Endodermal cell (in vitro differentiated cells): ENCODE results near the gene PPP2R2B. TPM values are rescaled to one million over a fixed set of nuclear protein-coding genes. Genes with fewer than 3 reads are reported as not detected.

Experiments used
- DNase-seq: peaks from one replicate; pipeline ENCODE4 v3.0.0-alpha.2; 2017
- H3K27ac ChIP-seq: 2 replicates; pipeline ENCODE4 v1.5.1; 2013; ENCODE audit warnings: mild to moderate bottlenecking, low read depth, low read length, moderate library complexity
- H3K27me3 ChIP-seq: 2 replicates; pipeline ENCODE4 v1.6.1; 2013; ENCODE audit warnings: mild to moderate bottlenecking, low read length, moderate library complexity; ENCODE audit not compliant: insufficient read depth, control insufficient read depth, poor library complexity, severe bottlenecking
- H3K36me3 ChIP-seq: 2 replicates; pipeline ENCODE4 v1.7.0; 2013; ENCODE audit warnings: mild to moderate bottlenecking, low read length, moderate library complexity; ENCODE audit not compliant: control insufficient read depth, insufficient read depth
- H3K4me1 ChIP-seq: one replicate; pipeline ENCODE4 v1.7.0; 2013; ENCODE audit warnings: low read length; ENCODE audit not compliant: control insufficient read depth, insufficient read depth
- H3K4me3 ChIP-seq: 2 replicates; pipeline ENCODE4 v1.5.1; 2013; ENCODE audit warnings: mild to moderate bottlenecking, low read length, moderate library complexity
- H3K9ac ChIP-seq: 2 replicates; pipeline ENCODE4 v1.6.1; 2013; ENCODE audit warnings: mild to moderate bottlenecking, low read length, moderate library complexity; ENCODE audit not compliant: poor library complexity, severe bottlenecking; ENCODE audit errors: extremely low read depth
- H3K9me3 ChIP-seq: 2 replicates; pipeline ENCODE4 v1.6.1; 2013; ENCODE audit warnings: mild to moderate bottlenecking, low read length, moderate library complexity; ENCODE audit not compliant: control insufficient read depth
- H3K27ac Mint-ChIP-seq: 2 replicates; pipeline ENCODE4 v1.8.0; 2020; ENCODE audit warnings: mixed read lengths
- H3K27me3 Mint-ChIP-seq: 2 replicates; pipeline ENCODE4 v1.8.0; 2021; ENCODE audit warnings: mild to moderate bottlenecking, mixed read lengths; ENCODE audit not compliant: insufficient read depth
- H3K36me3 Mint-ChIP-seq: 2 replicates; pipeline ENCODE4 v1.8.0; 2020; ENCODE audit warnings: low read depth, mixed read lengths
- H3K4me1 Mint-ChIP-seq: 2 replicates; pipeline ENCODE4 v1.8.0; 2020; ENCODE audit warnings: mixed read lengths
- H3K4me3 Mint-ChIP-seq: 2 replicates; pipeline ENCODE4 v1.8.0; 2020; ENCODE audit warnings: mild to moderate bottlenecking, moderate library complexity, mixed read lengths
- H3K9me3 Mint-ChIP-seq: 2 replicates; pipeline ENCODE4 v1.8.0; 2020; ENCODE audit warnings: mild to moderate bottlenecking, mixed read lengths
- CTCF ChIP-seq: fragments of 200-600 bp; sonication (generic); conservative IDR thresholded peaks from 2 replicates; pipeline ENCODE4 v1.5.0; 2021; ENCODE audit warnings: antibody characterized with exemption, mild to moderate bottlenecking
- WGBS, 2 experiments: methylation state at CpG; one replicate each; pipeline versions ENCODE4 v1.1.5 to v1.1.7; 2013; ENCODE audit warnings: missing lambda C conversion rate in 2 of 2, mixed read lengths in 1 of 2; ENCODE audit not compliant: insufficient coverage in 1 of 2, insufficient read length in 1 of 2; 5-methylcytosine and 5-hydroxymethylcytosine counted together
- total RNA-seq, 2 donors: library from RNA; stranded (reverse); fragmentation: NEBNext Ultra II Directional in 1 of 2; extraction: Animal tissue kit (Norgen Biotek cat#: 25700) in 1 of 2; gene quantifications; 2 replicates in 1 of 2; 3 replicates in 1 of 2; pipeline ENCODE4 v1.2.1, GENCODE V29; 2021

Gene PPP2R2B
- total RNA-seq, 2 donors from 2014 or later = 3.3 to 8.0 TPM

- H3K4me3 ChIP-seq = no peak overlapping the region
- TF ChIP-seq CTCF = no peak
- DNase-seq = no peak
- Mint-ChIP-seq H3K27ac (no peak overlapping the region), H3K27me3 (peaks cover 5% of the 10 kb centered on the region), H3K4me3 (no peak overlapping the region), H3K9me3 (no peaks in the 10 kb centered on the region), H3K36me3 (no peaks in the 10 kb centered on the region), H3K4me1 (no peaks in the 10 kb centered on the region)
- H3K36me3 ChIP-seq = no peaks in the 10 kb centered on the region
- no peak overlapping the region for H3K27ac ChIP-seq
- H3K27me3 ChIP-seq = no peaks in the 10 kb centered on the region
- H3K9me3 ChIP-seq = no peaks in the 10 kb centered on the region
- 86% methylated on average over 1 of the region's 2 CpGs; no CpG with 5 or more reads in 1 of the 2 experiments for WGBS, 2 experiments
- H3K9ac ChIP-seq = no peak overlapping the region
- H3K4me1 ChIP-seq = no peaks in the 10 kb centered on the region
Measured at GRCh38 chr5:146866263-146866662, 12.3 kb downstream of the PPP2R2B start.

- no peak for DNase-seq
- 98 to 100% methylated on average over 1 of the region's 1 CpG for WGBS, 2 experiments
- no peak for TF ChIP-seq CTCF
- H3K27ac ChIP-seq = no peak overlapping the region
- H3K4me3 ChIP-seq = no peak overlapping the region
- peaks cover 4% of the 10 kb centered on the region for H3K4me1 ChIP-seq
- H3K9me3 ChIP-seq = no peaks in the 10 kb centered on the region
- H3K36me3 ChIP-seq = no peaks in the 10 kb centered on the region
- H3K4me3 Mint-ChIP-seq = no peak overlapping the region
- H3K27ac Mint-ChIP-seq = no peak overlapping the region
- peaks cover 22% of the 10 kb centered on the region for H3K27me3 Mint-ChIP-seq
- H3K9ac ChIP-seq = no peak overlapping the region
- peaks cover 14% of the 10 kb centered on the region for H3K27me3 ChIP-seq
- H3K9me3 Mint-ChIP-seq = no peaks in the 10 kb centered on the region
- H3K4me1 Mint-ChIP-seq = peaks cover 21% of the 10 kb centered on the region
- no peaks in the 10 kb centered on the region for H3K36me3 Mint-ChIP-seq
Measured at GRCh38 chr5:146862641-146863040, 15.9 kb downstream of the PPP2R2B start.

- Histone ChIP-seq H3K4me1 (peaks cover 4% of the 10 kb centered on the region), H3K36me3 (no peaks in the 10 kb centered on the region), H3K9me3 (no peaks in the 10 kb centered on the region), H3K27me3 (peaks cover 34% of the 10 kb centered on the region), H3K27ac (no peak overlapping the region), H3K9ac (no peak overlapping the region), H3K4me3 (no peak overlapping the region)
- Mint-ChIP-seq H3K27me3 (peaks cover 40% of the 10 kb centered on the region), H3K4me3 (no peak overlapping the region), H3K9me3 (no peaks in the 10 kb centered on the region), H3K27ac (no peak overlapping the region), H3K36me3 (no peaks in the 10 kb centered on the region), H3K4me1 (peaks cover 26% of the 10 kb centered on the region)
- no peak for TF ChIP-seq CTCF
- no peak for DNase-seq
- WGBS, 2 experiments = 80 to 81% methylated on average over 1 to 3 of the region's 3 CpGs
Measured at GRCh38 chr5:146860213-146860893, 18.2 kb downstream of the PPP2R2B start.
